SU-DHL-6 (cell line): Measurements from ENCODE around the gene TCTA.

ENCODE experiments used
- CTCF ChIP-seq: fragments of 200-600 bp; sonication (generic); IDR thresholded peaks from one replicate; pipeline ENCODE4 v1.5.1; 2017; ENCODE audit warnings: antibody characterized with exemption, mild to moderate bottlenecking, low read length, moderate library complexity; ENCODE audit not compliant: insufficient read depth, poor library complexity, severe bottlenecking
- EZH2phosphoT487 ChIP-seq: fragments of 200-600 bp; sonication (generic), shearing (Covaris generic); conservative IDR thresholded peaks from 2 replicates; pipeline ENCODE4 v1.6.1; 2018; ENCODE audit warnings: mild to moderate bottlenecking, antibody characterized with exemption, low read length, moderate library complexity, mixed read lengths

DNA sequence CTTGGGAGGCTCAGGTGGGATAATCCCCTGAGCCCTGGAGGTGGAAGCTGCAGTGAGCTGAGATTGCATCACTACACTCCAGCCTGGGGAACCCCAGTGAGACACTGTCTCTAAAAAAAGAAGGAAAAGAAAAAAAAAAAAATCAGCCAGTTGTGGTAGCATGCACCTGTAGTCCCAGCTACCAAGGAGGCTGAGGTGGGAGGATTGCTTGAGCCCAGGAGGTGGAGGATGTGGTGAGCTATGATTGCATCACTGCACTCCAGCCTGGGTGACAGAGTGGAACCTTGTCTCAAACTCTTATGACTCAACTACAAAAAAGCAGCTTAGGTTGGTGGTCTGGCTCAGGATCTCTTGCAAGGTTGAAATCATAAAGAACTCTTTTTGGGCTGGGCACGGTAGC lies 34.7 kb upstream of the TCTA start:
- TF ChIP-seq CTCF, result no peak
- TF ChIP-seq EZH2phosphoT487, result no peak
